Stimulated activated naive B cell treated with anti-CD40 and anti-IgM and Interleukin-4, amounts not matched to agents 10 μg/mL and 1 μg/mL and 100 μg/mL, for 72 hours (primary cell): ENCODE measurements around the gene TSC22D3.
"Not testable (repeated sequence)": the region's sequence is repeated elsewhere in the genome, so short reads cannot be mapped to it uniquely, and the experiment has no call there.

ENCODE experiments used
- ATAC-seq, 2 donors: fragments of 150-1000 bp; cut with Tn5 transposase; replicated peaks; 2 replicates each; pipeline ENCODE4 v1.10.0; 2021; ENCODE audit warnings: moderate library complexity in 1 of 2
- DNase-seq: peaks from one replicate; pipeline ENCODE4 v3.0.0; 2021
- H3K27ac Mint-ChIP-seq: one replicate; pipeline ENCODE4 v1.8.0; 2022; ENCODE audit warnings: mild to moderate bottlenecking, mixed read lengths
- H3K27me3 Mint-ChIP-seq, 2 donors: one replicate each; pipeline ENCODE4 v1.8.0; 2022; ENCODE audit warnings: mixed read lengths in 2 of 2
- H3K36me3 Mint-ChIP-seq, 2 donors: one replicate each; pipeline ENCODE4 v1.8.0; 2022; ENCODE audit warnings: mixed read lengths in 2 of 2, mild to moderate bottlenecking in 1 of 2
- H3K4me1 Mint-ChIP-seq, 2 donors: one replicate each; pipeline ENCODE4 v1.8.0; 2022; ENCODE audit warnings: mixed read lengths in 2 of 2, mild to moderate bottlenecking in 1 of 2
- H3K4me3 Mint-ChIP-seq, 2 donors: one replicate each; pipeline ENCODE4 v1.8.0; 2022; ENCODE audit warnings: mild to moderate bottlenecking in 2 of 2, mixed read lengths in 2 of 2, moderate library complexity in 1 of 2
- H3K9me3 Mint-ChIP-seq, 2 donors: one replicate each; pipeline ENCODE4 v1.8.0; 2022; ENCODE audit warnings: mixed read lengths in 2 of 2, mild to moderate bottlenecking in 1 of 2

The TSC22D3 gene

GRCh38 chrX:107775734-107776511 lies at the start of gene TSC22D3:
Gene TSC22D3, minus strand, starts transcription at chrX:107775787. Its CDS starts 368 bp downstream, at chrX:107775419.
- DNase-seq = peak; percentile 26
- no peaks in the 10 kb centered on the region for H3K36me3 Mint-ChIP-seq
- ATAC-seq = peak; percentile 79 to 80
- H3K27me3 Mint-ChIP-seq = peaks cover 0 to 17% of the 10 kb centered on the region in 2 donors
- peaks cover 11 to 20% of the 10 kb centered on the region in 2 donors for H3K4me1 Mint-ChIP-seq
- peak within 1 kb of the TSS; percentile 79 to 80 for H3K4me3 Mint-ChIP-seq
- no peaks in the 10 kb centered on the region for H3K9me3 Mint-ChIP-seq
- H3K27ac Mint-ChIP-seq = peak within 1 kb of the TSS; percentile 47

DNA sequence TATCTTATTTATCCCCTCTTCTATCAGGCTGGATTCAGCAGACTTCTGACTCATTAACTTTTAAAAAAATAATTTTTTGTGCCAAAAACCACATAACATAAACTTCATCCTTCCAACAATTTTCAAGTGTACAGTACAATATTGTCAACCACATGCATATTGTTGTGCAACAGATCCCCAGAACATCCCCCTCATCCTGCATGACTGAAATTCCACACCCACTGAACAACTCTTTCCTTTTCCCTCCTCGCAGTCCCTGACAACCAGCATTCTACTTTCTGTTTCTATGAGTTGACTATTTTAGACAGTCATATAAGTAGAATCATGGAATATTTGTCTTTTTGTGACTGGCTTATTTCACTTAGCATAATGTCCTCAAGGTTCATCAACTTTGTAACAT lies 47.9 kb upstream of the TSC22D3 start:
- no peak overlapping the region for H3K27ac Mint-ChIP-seq
- H3K36me3 Mint-ChIP-seq = no peaks in the 10 kb centered on the region
- H3K4me1 Mint-ChIP-seq = peaks cover 6 to 18% of the 10 kb centered on the region in 2 donors
- H3K9me3 Mint-ChIP-seq = peaks cover 0 to 3% of the 10 kb centered on the region in 2 donors
- ATAC-seq (no peak), DNase-seq (no peak)
- H3K27me3 Mint-ChIP-seq = peaks cover 24 to 40% of the 10 kb centered on the region in 2 donors
- no peak overlapping the region for H3K4me3 Mint-ChIP-seq

DNA sequence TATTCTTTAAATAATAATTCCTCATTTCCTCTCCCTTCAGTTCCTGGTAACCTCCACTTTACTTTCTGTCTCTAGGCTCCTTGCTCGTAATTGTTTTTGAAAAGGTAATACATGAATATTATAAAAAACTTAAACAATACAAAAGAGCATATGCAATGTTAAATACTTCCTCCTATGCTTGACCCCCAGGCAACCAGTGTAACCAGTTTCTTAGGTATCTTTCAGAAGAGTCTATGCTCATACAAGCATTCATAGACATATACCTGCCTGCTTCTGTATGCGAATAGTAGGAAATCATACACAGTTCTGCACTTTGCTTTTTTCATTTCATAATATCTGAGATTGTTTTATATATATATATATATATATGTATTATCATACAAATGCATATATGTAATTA lies 47.5 kb upstream of the TSC22D3 start:
- Mint-ChIP-seq H3K4me1 (peaks cover 6 to 18% of the 10 kb centered on the region in 2 donors), H3K36me3 (no peaks in the 10 kb centered on the region), H3K27me3 (peaks cover 24 to 37% of the 10 kb centered on the region in 2 donors), H3K4me3 (no peak overlapping the region), H3K9me3 (peaks cover 0 to 3% of the 10 kb centered on the region in 2 donors), H3K27ac (no peak overlapping the region)
- DNase-seq (no peak), ATAC-seq (no peak)

GRCh38 chrX:107818900-107819521 lies 43.4 kb upstream of the TSC22D3 start:
- ATAC-seq (no peak), DNase-seq (no peak)
- H3K4me1 Mint-ChIP-seq = peaks cover 0 to 5% of the 10 kb centered on the region in 2 donors
- H3K36me3 Mint-ChIP-seq = no peaks in the 10 kb centered on the region
- H3K27me3 Mint-ChIP-seq = peaks cover 4 to 9% of the 10 kb centered on the region in 2 donors
- no peak overlapping the region for H3K4me3 Mint-ChIP-seq
- H3K9me3 Mint-ChIP-seq = peaks cover 0 to 3% of the 10 kb centered on the region in 2 donors
- H3K27ac Mint-ChIP-seq = no peak overlapping the region

DNA sequence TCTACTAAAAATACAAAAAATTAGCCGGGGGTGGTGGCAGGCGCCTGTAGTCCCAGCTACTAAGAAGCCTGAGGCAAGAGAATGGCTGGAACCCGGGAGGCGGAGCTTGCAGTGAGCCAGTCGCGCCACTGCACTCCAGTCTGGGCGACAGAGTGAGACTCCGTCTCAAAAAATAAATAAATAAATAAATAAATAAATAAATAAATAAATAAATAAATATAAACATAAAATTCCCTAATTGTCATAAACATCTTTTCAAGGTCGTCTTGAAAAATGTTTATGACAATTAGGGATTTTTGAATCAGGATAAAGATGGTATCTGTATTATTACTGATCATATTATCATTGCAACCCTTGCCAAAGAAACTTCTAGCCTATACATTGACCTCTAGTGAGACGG lies 34.5 kb upstream of the TSC22D3 start:
- peaks cover 20 to 26% of the 10 kb centered on the region in 2 donors for H3K27me3 Mint-ChIP-seq
- H3K36me3 Mint-ChIP-seq, DNase-seq, ATAC-seq, H3K9me3 Mint-ChIP-seq, H3K4me3 Mint-ChIP-seq, H3K4me1 Mint-ChIP-seq, H3K27ac Mint-ChIP-seq: not testable (repeated sequence)

DNA sequence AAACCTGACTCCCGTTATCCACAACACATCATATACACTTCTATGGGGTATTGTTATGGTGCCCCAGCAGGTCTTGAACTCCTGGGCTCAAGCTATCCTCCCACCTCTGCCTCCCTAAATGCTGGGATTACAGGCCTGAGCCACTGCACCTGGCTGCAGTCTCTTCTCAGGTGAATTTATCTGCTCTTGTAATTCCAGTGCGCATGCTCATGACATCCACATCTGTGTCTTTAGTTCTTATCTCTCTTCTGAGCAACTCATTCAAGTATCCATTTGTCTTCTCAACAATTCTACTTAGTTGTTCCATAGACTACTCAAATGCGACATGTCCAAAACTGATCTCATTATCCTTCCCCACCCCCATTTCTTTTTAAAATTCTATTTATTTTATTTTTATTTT lies 29.6 kb upstream of the TSC22D3 start:
- Mint-ChIP-seq H3K27ac (no peak overlapping the region), H3K36me3 (no peaks in the 10 kb centered on the region), H3K27me3 (peaks cover 0 to 4% of the 10 kb centered on the region in 2 donors), H3K9me3 (peaks cover 2 to 4% of the 10 kb centered on the region in 2 donors), H3K4me1 (no peaks in the 10 kb centered on the region), H3K4me3 (no peak overlapping the region)
- no peak for DNase-seq
- ATAC-seq = no peak

DNA sequence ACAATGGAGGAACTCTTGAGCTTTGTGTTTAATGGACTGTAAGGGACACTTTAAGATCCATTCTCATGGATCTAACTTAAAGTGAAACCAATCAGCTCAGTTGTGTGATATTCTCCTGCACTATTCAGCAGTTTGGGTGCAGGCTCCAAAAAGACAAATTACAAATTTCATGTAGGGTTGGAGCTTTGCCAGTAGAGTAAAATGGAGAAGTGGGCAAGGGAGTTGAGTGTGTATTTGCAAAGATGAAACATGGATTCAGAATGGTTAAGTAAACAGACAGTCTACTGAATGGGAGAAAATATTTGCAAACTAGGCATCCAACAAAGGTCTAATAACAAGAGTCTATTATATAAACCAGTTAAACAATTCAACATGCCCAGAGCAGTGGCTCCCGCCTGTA lies 28.8 kb upstream of the TSC22D3 start:
- Mint-ChIP-seq H3K9me3 (peaks cover 2 to 4% of the 10 kb centered on the region in 2 donors), H3K4me3 (no peak overlapping the region), H3K27me3 (peaks cover 0 to 9% of the 10 kb centered on the region in 2 donors), H3K36me3 (no peaks in the 10 kb centered on the region), H3K27ac (no peak overlapping the region), H3K4me1 (no peaks in the 10 kb centered on the region)
- ATAC-seq = no peak
- DNase-seq = no peak

- no peak for ATAC-seq
- Mint-ChIP-seq H3K4me1 (no peaks in the 10 kb centered on the region), H3K36me3 (no peaks in the 10 kb centered on the region), H3K27ac (no peak overlapping the region), H3K9me3 (no peaks in the 10 kb centered on the region), H3K27me3 (peaks cover 5 to 6% of the 10 kb centered on the region in 2 donors), H3K4me3 (no peak overlapping the region)
- no peak for DNase-seq
Observed at GRCh38 chrX:107787827-107788226, 12.2 kb upstream of the TSC22D3 start.

GRCh38 chrX:107780525-107780924 lies 4.9 kb upstream of the TSC22D3 start:
- H3K27me3 Mint-ChIP-seq = peaks cover 0 to 13% of the 10 kb centered on the region in 2 donors
- H3K4me3 Mint-ChIP-seq = no peak overlapping the region
- no peak overlapping the region for H3K27ac Mint-ChIP-seq
- no peak for DNase-seq
- no peak for ATAC-seq
- H3K9me3 Mint-ChIP-seq = no peaks in the 10 kb centered on the region
- H3K4me1 Mint-ChIP-seq = peaks cover 9 to 15% of the 10 kb centered on the region in 2 donors
- H3K36me3 Mint-ChIP-seq = no peaks in the 10 kb centered on the region

GRCh38 chrX:107777536-107777832 lies 1.9 kb upstream of the TSC22D3 start, which contains the start of gene NCBP2L:
Gene NCBP2L, plus strand, starts transcription at chrX:107777733. Its CDS starts 16,488 bp downstream, at chrX:107794221.
- Mint-ChIP-seq H3K27me3 (peaks cover 0 to 17% of the 10 kb centered on the region in 2 donors), H3K4me3 (peak within 1 kb of the TSS; percentile 79 to 80), H3K4me1 (peaks cover 11 to 20% of the 10 kb centered on the region in 2 donors), H3K9me3 (no peaks in the 10 kb centered on the region), H3K27ac (no peak within 1 kb of the TSS), H3K36me3 (no peaks in the 10 kb centered on the region)
- DNase-seq (no peak), ATAC-seq (no peak)

GRCh38 chrX:107776649-107777535 lies 1.3 kb upstream of the TSC22D3 start:
- H3K27ac Mint-ChIP-seq = no peak overlapping the region
- H3K36me3 Mint-ChIP-seq = no peaks in the 10 kb centered on the region
- DNase-seq = peak; percentile 69
- H3K27me3 Mint-ChIP-seq = peaks cover 0 to 17% of the 10 kb centered on the region in 2 donors
- peak; percentile 86 for ATAC-seq
- peak overlapping the region; percentile 79 to 80 for H3K4me3 Mint-ChIP-seq
- H3K4me1 Mint-ChIP-seq = peaks cover 11 to 20% of the 10 kb centered on the region in 2 donors
- H3K9me3 Mint-ChIP-seq = no peaks in the 10 kb centered on the region

DNA sequence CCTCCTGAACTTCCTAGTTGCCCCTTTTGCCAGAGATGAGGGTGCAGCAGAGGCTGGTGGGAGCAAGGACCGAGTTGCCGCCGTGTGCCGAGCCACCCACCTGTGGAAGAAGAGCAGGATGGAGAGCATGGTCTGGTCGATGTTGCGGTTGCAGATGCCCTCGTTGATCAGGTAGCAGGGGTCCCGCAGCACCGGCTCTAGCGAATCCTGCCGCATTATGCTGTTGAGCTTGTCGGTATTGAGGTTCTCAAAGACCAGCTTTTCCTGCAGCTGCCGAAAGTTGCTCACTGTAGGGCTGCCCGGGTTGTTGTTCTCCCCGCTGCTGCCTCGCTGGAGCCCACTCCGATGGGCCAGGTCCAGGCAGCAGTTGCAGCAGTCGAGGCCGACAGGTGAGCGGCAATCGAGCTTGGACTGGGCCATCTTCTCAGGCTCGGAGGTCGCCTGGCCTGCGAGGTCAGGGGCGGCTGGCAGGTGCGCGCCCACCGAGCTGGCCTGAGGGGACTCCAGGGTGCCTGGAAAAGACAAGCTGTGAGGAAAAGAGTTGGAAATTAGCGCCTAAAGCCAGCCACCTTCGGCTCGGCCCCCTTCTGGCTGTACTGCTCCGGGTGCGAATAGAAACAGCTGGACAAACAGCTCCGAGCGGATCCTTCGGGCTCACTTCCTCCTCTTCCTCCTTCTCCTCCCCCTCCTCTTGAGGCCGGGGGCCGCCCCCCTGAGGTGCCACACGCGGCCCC lies 420 bp downstream of the TSC22D3 start:
- Mint-ChIP-seq H3K9me3 (no peaks in the 10 kb centered on the region), H3K4me1 (peaks cover 11 to 20% of the 10 kb centered on the region in 2 donors), H3K27me3 (peaks cover 0 to 17% of the 10 kb centered on the region in 2 donors), H3K36me3 (no peaks in the 10 kb centered on the region), H3K4me3 (peak overlapping the region; percentile 73 to 80), H3K27ac (peak overlapping the region; percentile 37)
- DNase-seq = no peak
- peak in 1 of 2 donors; percentile 11 for ATAC-seq

GRCh38 chrX:107773906-107774435 lies 1.6 kb downstream of the TSC22D3 start:
- no peak for DNase-seq
- peaks cover 11 to 20% of the 10 kb centered on the region in 2 donors for H3K4me1 Mint-ChIP-seq
- H3K9me3 Mint-ChIP-seq = no peaks in the 10 kb centered on the region
- no peak overlapping the region for H3K4me3 Mint-ChIP-seq
- ATAC-seq = no peak
- peaks cover 0 to 17% of the 10 kb centered on the region in 2 donors for H3K27me3 Mint-ChIP-seq
- no peaks in the 10 kb centered on the region for H3K36me3 Mint-ChIP-seq
- no peak overlapping the region for H3K27ac Mint-ChIP-seq
